Upper lobe of right lung (tissue), 1 donor: ENCODE results near the gene ZNF160. TPM values are rescaled to one million over a fixed set of nuclear protein-coding genes. Genes with fewer than 3 reads are reported as not detected.
"Not testable (repeated sequence)": the region's sequence is repeated elsewhere in the genome, so short reads cannot be mapped to it uniquely, and the experiment has no call there.

Experiments
- ATAC-seq: fragments of 200-7000 bp; cut with Tn5 transposase; one replicate; pipeline ENCODE4 v1.9.1; 2020; ENCODE audit warnings: mild to moderate bottlenecking, moderate library complexity
- DNase-seq: peaks from one replicate; pipeline ENCODE4 v3.0.0-alpha.2; 2020
- H3K27ac ChIP-seq: fragments of 200-600 bp; one replicate; pipeline ENCODE4 v1.8.0; 2022
- H3K27me3 ChIP-seq: fragments of 200-600 bp; one replicate; pipeline ENCODE4 v1.8.0; 2022; ENCODE audit warnings: mild to moderate bottlenecking
- H3K36me3 ChIP-seq: fragments of 200-600 bp; one replicate; pipeline ENCODE4 v1.8.0; 2022
- H3K4me1 ChIP-seq: fragments of 200-600 bp; one replicate; pipeline ENCODE4 v1.8.0; 2022
- H3K4me3 ChIP-seq: fragments of 200-600 bp; one replicate; pipeline ENCODE4 v1.8.0; 2022; ENCODE audit warnings: mild to moderate bottlenecking
- H3K9me3 ChIP-seq: fragments of 200-600 bp; one replicate; pipeline ENCODE4 v1.8.0; 2022
- CTCF ChIP-seq: fragments of 200-600 bp; IDR thresholded peaks from one replicate; pipeline ENCODE4 v1.8.0; 2022; ENCODE audit warnings: antibody characterized with exemption
- intact Hi-C: fragments of 100-400 bp; cut with DNase I; formaldehyde crosslinking; loops from one replicate; pipeline ENCODE4 v1.11.0; 2022
- total RNA-seq: library from RNA; stranded (reverse); fragmentation: NEBNext Ultra II Directional; extraction: Animal tissue kit (Norgen Biotek cat#: 25700); gene quantifications from one replicate; pipeline ENCODE4 v1.2.1, GENCODE V29; 2021
- donor health status: DM: no; HTN: yes; CAD: no; lungs with severe emphysema.

Gene ZNF160
- total RNA-seq, 1 donor from 2014 or later, result 35.3 TPM

GRCh38 chr19:53109527-53109926, 6.3 kb upstream of the ZNF160 start:
- intact Hi-C loops, result no loop called here
- Histone ChIP-seq H3K9me3 (no peaks in the 10 kb centered on the region), H3K27me3 (no peaks in the 10 kb centered on the region), H3K27ac (no peak overlapping the region), H3K4me3 (no peak overlapping the region), H3K4me1 (no peaks in the 10 kb centered on the region), H3K36me3 (peaks cover 12% of the 10 kb centered on the region)
- TF ChIP-seq CTCF, result no peak
- DNase-seq (no peak), ATAC-seq (no peak)

GRCh38 chr19:53102756-53103233, 427 bp downstream of the ZNF160 start:
- Histone ChIP-seq H3K4me3 (peak overlapping the region; percentile 96), H3K4me1 (peaks cover 13% of the 10 kb centered on the region), H3K27me3 (no peaks in the 10 kb centered on the region), H3K27ac (peak overlapping the region; percentile 93), H3K9me3 (no peaks in the 10 kb centered on the region), H3K36me3 (peaks cover 4% of the 10 kb centered on the region)
- no peak for TF ChIP-seq CTCF
- ATAC-seq, result peak; percentile 30
- intact Hi-C loops, result no loop called here
- DNase-seq, result peak; percentile 67

- Histone ChIP-seq H3K36me3 (peaks cover 9% of the 10 kb centered on the region), H3K27ac (peak overlapping the region; percentile 93), H3K4me3 (peak overlapping the region; percentile 96), H3K4me1 (peaks cover 13% of the 10 kb centered on the region), H3K9me3 (no peaks in the 10 kb centered on the region), H3K27me3 (no peaks in the 10 kb centered on the region)
- no peak for TF ChIP-seq CTCF
- ATAC-seq (no peak), DNase-seq (no peak)
- intact Hi-C loops, result no loop called here
Observed at GRCh38 chr19:53102206-53102755, 941 bp downstream of the ZNF160 start.

GRCh38 chr19:53101518-53101917, 1.7 kb downstream of the ZNF160 start:
- no peak for TF ChIP-seq CTCF
- Histone ChIP-seq H3K36me3 (peaks cover 9% of the 10 kb centered on the region), H3K27me3 (no peaks in the 10 kb centered on the region), H3K9me3 (no peaks in the 10 kb centered on the region), H3K4me1 (peaks cover 13% of the 10 kb centered on the region), H3K27ac (no peak overlapping the region), H3K4me3 (peak overlapping the region; percentile 96)
- intact Hi-C loops, result no loop called here
- DNase-seq (no peak), ATAC-seq (no peak)

- intact Hi-C loops, H3K4me3 ChIP-seq, DNase-seq, H3K9me3 ChIP-seq, H3K36me3 ChIP-seq, H3K27ac ChIP-seq, ATAC-seq, H3K27me3 ChIP-seq: not testable (repeated sequence)
- peaks cover 13% of the 10 kb centered on the region for H3K4me1 ChIP-seq
Observed at GRCh38 chr19:53098570-53098969, 4.7 kb downstream of the ZNF160 start.

GRCh38 chr19:53096982-53097690, 6.1 kb downstream of the ZNF160 start:
- not testable (repeated sequence) for H3K36me3 ChIP-seq, H3K27ac ChIP-seq, ATAC-seq

GRCh38 chr19:53096579-53096978, 6.6 kb downstream of the ZNF160 start:
- peaks cover 11% of the 10 kb centered on the region for H3K36me3 ChIP-seq
- ATAC-seq, H3K9me3 ChIP-seq, H3K4me3 ChIP-seq, H3K27me3 ChIP-seq, DNase-seq, intact Hi-C loops, H3K27ac ChIP-seq, H3K4me1 ChIP-seq: not testable (repeated sequence)

More at GRCh38 chr19:53096982-53097690, 6.1 kb downstream of the ZNF160 start:
- H3K27me3 ChIP-seq, H3K4me1 ChIP-seq, H3K4me3 ChIP-seq, DNase-seq, intact Hi-C loops, H3K9me3 ChIP-seq: not testable (repeated sequence)
